MCF 10A (cell line): ENCODE measurements around the gene NR1H3. TPM values are rescaled to one million over a fixed set of nuclear protein-coding genes. Genes with fewer than 3 reads are reported as not detected.

Experiments
- BruUV-seq: library from RNA; stranded (reverse); fragments of 400-500 nt; replicated peaks from 2 replicates; lab custom pipeline; 2021; lab: Mats Ljungman, UMichigan
- CTCF ChIA-PET: fragments of 300-600 bp; sonication (Branson Sonifier 250); formaldehyde crosslinking; extraction: SDS; loops from one replicate; lab custom pipeline; 2021; ENCODE audit warnings: antibody characterized with exemption, inconsistent platforms; lab: Yijun Ruan, JAX
- POLR2A ChIA-PET: fragments of 300-600, 350-650 bp; sonication (Branson Sonifier 250); formaldehyde crosslinking; extraction: SDS; loops from one replicate; lab custom pipeline; 2020; ENCODE audit warnings: antibody characterized with exemption, inconsistent platforms; lab: Yijun Ruan, JAX
- DNase-seq: peaks from one replicate; pipeline ENCODE4 v3.0.0-alpha.2; 2018; ENCODE audit not compliant: unreplicated experiment
- H3K27ac Mint-ChIP-seq: one replicate; pipeline ENCODE4 v1.8.0; 2022; ENCODE audit warnings: mild to moderate bottlenecking, low read depth, mixed read lengths; ENCODE audit not compliant: unreplicated experiment
- H3K27me3 Mint-ChIP-seq: one replicate; pipeline ENCODE4 v1.8.0; 2022; ENCODE audit warnings: mixed read lengths; ENCODE audit not compliant: insufficient read depth, unreplicated experiment
- H3K36me3 Mint-ChIP-seq: one replicate; pipeline ENCODE4 v1.8.0; 2022; ENCODE audit warnings: mild to moderate bottlenecking, moderate library complexity, mixed read lengths; ENCODE audit not compliant: insufficient read depth, unreplicated experiment
- H3K4me1 Mint-ChIP-seq: one replicate; pipeline ENCODE4 v1.8.0; 2022; ENCODE audit warnings: mixed read lengths; ENCODE audit not compliant: insufficient read depth, unreplicated experiment
- H3K4me3 Mint-ChIP-seq: one replicate; pipeline ENCODE4 v1.8.0; 2022; ENCODE audit warnings: mild to moderate bottlenecking, moderate library complexity, mixed read lengths; ENCODE audit not compliant: unreplicated experiment
- H3K9me3 Mint-ChIP-seq: one replicate; pipeline ENCODE4 v1.8.0; 2022; ENCODE audit warnings: mixed read lengths; ENCODE audit not compliant: unreplicated experiment
- CTCF ChIP-seq: fragments of 200-600 bp; IDR thresholded peaks from one replicate; pipeline ENCODE4 v1.8.0; 2022; ENCODE audit warnings: antibody characterized with exemption, mild to moderate bottlenecking; ENCODE audit not compliant: unreplicated experiment
- intact Hi-C: fragments of 100-400 bp; cut with micrococcal nuclease; formaldehyde crosslinking; loops from 2 replicates; pipeline ENCODE4 v1.14.1; 2022
- total RNA-seq: library from RNA; stranded (reverse); gene quantifications from 2 replicates; pipeline ENCODE4 v1.2.3, GENCODE V29; 2022

Gene NR1H3
- total RNA-seq, 1 experiment from 2014 or later: 17.8 TPM

- Mint-ChIP-seq H3K27me3 (no peaks in the 10 kb centered on the region), H3K4me3 (peak overlapping the region; percentile 0), H3K27ac (peak overlapping the region; percentile 68), H3K36me3 (peaks cover 92% of the 10 kb centered on the region), H3K4me1 (peaks cover 22% of the 10 kb centered on the region), H3K9me3 (no peaks in the 10 kb centered on the region)
- BruUV-seq: no TSS peak
- ChIA-PET POLR2A (interaction anchor here (0.7 to 7.9 kb wide), 10 partner anchors 10 to 413 kb away, joined by 3 to 72 read pairs (median 5); partner anchors contain the start of genes ACP2 and ARFGAP2), CTCF (interaction anchor here (0.6 to 4.6 kb wide), 7 partner anchors 12 to 633 kb away, joined by 3 to 34 read pairs (median 3); partner anchors contain the start of genes ARFGAP2 and PACSIN3)
- no peak for TF ChIP-seq CTCF
- DNase-seq: peak; percentile 80
- intact Hi-C loops: no loop called here
Observed at GRCh38 chr11:47220401-47220821, 37.4 kb upstream of the NR1H3 start.

GRCh38 chr11:47222696-47223095 is 35.1 kb upstream of the NR1H3 start:
- no peak overlapping the region for H3K27ac Mint-ChIP-seq
- peaks cover 97% of the 10 kb centered on the region for H3K36me3 Mint-ChIP-seq
- no peak for TF ChIP-seq CTCF
- no peaks in the 10 kb centered on the region for H3K9me3 Mint-ChIP-seq
- H3K4me3 Mint-ChIP-seq: no peak overlapping the region
- intact Hi-C loops: no loop called here
- POLR2A ChIA-PET: interaction anchor here (0.6 to 1.3 kb wide), 4 partner anchors 8 to 215 kb away, joined by 3 to 5 read pairs (median 4); no protein-coding TSS in a partner anchor
- CTCF ChIA-PET: interaction anchor here (4.6 kb wide), 1 partner anchor 44 kb away, joined by 34 read pairs; the partner anchor contains the start of gene ARFGAP2
- H3K27me3 Mint-ChIP-seq: no peaks in the 10 kb centered on the region
- DNase-seq: no peak
- no TSS peak for BruUV-seq
- H3K4me1 Mint-ChIP-seq: peaks cover 20% of the 10 kb centered on the region

GRCh38 chr11:47225552-47226400 is 32.0 kb upstream of the NR1H3 start:
- Mint-ChIP-seq H3K4me1 (peaks cover 5% of the 10 kb centered on the region), H3K27me3 (no peaks in the 10 kb centered on the region), H3K36me3 (peaks cover 97% of the 10 kb centered on the region), H3K4me3 (no peak overlapping the region), H3K9me3 (no peaks in the 10 kb centered on the region), H3K27ac (no peak overlapping the region)
- DNase-seq: no peak
- no TSS peak for BruUV-seq
- intact Hi-C loops: no loop called here
- no peak for TF ChIP-seq CTCF
- ChIA-PET POLR2A (no interaction called here), CTCF (interaction anchor here (0.7 kb wide), 1 partner anchor 41 kb away, joined by 4 read pairs; no protein-coding TSS in a partner anchor)

- H3K27ac Mint-ChIP-seq: no peak overlapping the region
- ChIA-PET POLR2A (interaction anchor here (3.3 kb wide), 1 partner anchor 14 kb away, joined by 16 read pairs; the partner anchor contains the start of gene DDB2), CTCF (interaction anchor here (0.9 to 1.8 kb wide), 3 partner anchors 19 to 51 kb away, joined by 5 to 10 read pairs (median 7); partner anchors contain the start of gene ACP2)
- H3K27me3 Mint-ChIP-seq: no peaks in the 10 kb centered on the region
- DNase-seq: no peak
- no peak for TF ChIP-seq CTCF
- intact Hi-C loops: no loop called here
- no peak overlapping the region for H3K4me3 Mint-ChIP-seq
- H3K36me3 Mint-ChIP-seq: peaks cover 95% of the 10 kb centered on the region
- BruUV-seq: no TSS peak
- H3K9me3 Mint-ChIP-seq: no peaks in the 10 kb centered on the region
- peaks cover 5% of the 10 kb centered on the region for H3K4me1 Mint-ChIP-seq
Observed at GRCh38 chr11:47229161-47229560, 28.6 kb upstream of the NR1H3 start.
